NCI-H226 (cell line): ENCODE measurements around the gene LIMK1.
A peak's percentile ranks its signal among the peaks of the same experiment; 100 is the strongest.
"Not testable (repeated sequence)": the region's sequence is repeated elsewhere in the genome, so short reads cannot be mapped to it uniquely, and the experiment has no call there.

Source experiments
- DNase-seq: peaks from one replicate; pipeline ENCODE4 v3.0.0-alpha.2; 2015

The LIMK1 gene

GRCh38 chr7:74084722-74085578, 1.3 kb downstream of the LIMK1 start:
- peak; percentile 54 for DNase-seq

DNA sequence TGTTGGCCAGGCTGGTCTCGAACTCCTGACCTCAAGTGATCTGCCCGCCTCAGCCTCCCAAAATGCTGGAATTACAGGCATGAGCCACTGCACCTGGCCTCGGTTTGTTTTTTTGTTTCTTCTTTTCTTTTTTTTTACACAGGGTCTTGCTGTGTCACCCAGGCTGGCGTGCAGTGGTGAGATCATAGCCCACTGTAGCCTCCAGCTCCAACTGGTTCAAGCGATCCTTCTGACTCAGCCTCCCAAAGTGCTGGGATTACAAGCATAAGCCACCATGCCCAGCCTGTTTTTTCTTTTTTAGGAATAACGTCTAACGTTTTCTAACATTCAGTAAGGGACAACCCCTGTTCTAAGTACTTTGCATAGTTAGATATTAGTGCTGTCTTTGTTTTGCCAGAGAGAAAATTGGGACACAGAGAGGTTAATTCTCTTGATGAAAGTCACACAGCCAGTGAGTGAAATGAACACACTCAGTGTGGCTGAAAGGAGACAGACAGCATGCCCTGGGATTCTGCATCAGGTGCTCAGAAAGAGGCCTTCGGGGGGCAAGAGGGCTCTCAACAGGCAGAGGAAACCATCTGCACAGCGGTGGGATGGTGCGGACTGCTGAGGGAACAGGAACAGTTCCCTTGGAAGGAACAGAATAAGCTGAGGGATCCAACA, 4.3 kb downstream of the LIMK1 start:
- DNase-seq = no peak

DNA sequence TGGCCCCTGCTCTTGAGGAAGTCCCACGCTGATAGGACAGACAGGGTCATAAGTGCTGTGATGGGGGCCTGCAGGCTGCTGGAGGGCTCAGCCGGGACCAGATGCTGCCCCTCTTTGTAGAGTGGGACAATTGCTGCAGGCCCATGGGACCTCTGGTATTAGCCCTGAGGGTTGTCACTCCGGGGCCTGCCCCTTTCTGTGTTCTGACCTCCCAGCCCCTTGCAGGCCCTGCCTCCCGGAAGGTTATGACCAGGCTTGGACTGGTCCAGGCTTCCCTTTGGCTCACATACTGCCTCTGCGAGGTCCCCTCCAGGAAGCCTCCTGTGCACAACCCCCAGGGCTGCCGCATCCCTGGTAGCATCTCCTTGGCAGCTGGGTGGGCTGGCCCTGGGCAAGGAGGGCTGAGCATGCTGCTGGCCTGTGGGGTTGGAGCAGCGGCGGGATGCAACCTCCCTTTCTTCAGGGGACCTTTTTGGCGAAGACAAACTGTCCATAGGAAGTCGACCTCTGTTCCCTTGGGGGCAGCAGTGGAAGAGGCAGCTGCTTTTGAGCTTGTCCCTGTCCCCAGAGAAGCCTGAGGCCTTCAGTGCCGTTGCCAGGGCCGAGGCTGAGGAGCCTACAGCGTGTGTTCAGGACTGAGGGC, 8.8 kb downstream of the LIMK1 start:
- DNase-seq = no peak

DNA sequence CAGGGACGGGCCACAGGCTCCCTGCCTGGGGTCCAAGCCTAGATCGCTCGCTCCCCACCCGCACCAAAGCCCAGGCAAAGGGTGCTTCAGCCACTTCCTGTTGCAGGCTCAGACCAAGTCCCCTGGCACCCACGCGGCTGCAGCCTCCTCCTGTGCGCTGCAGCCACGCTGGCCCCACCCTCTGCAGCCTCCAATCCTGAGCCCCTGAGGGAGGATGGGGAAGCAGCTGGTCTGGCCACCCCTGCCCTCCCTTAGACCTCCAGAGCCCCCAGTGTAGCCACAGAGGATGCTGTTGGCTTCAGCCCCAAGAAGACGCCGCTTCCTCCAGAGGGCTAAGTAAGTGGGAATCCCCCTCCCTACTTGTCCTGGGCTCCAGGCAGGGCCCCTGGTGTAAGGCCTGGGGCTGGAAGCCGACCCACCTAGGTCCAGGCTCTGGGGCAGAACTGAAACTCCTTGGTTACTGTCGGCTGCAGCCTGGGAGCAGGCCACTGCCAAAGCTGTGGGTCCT, 9.4 kb downstream of the LIMK1 start:
- DNase-seq = no peak

- no peak for DNase-seq
Measured at GRCh38 chr7:74093671-74094223, 10.1 kb downstream of the LIMK1 start.

DNA sequence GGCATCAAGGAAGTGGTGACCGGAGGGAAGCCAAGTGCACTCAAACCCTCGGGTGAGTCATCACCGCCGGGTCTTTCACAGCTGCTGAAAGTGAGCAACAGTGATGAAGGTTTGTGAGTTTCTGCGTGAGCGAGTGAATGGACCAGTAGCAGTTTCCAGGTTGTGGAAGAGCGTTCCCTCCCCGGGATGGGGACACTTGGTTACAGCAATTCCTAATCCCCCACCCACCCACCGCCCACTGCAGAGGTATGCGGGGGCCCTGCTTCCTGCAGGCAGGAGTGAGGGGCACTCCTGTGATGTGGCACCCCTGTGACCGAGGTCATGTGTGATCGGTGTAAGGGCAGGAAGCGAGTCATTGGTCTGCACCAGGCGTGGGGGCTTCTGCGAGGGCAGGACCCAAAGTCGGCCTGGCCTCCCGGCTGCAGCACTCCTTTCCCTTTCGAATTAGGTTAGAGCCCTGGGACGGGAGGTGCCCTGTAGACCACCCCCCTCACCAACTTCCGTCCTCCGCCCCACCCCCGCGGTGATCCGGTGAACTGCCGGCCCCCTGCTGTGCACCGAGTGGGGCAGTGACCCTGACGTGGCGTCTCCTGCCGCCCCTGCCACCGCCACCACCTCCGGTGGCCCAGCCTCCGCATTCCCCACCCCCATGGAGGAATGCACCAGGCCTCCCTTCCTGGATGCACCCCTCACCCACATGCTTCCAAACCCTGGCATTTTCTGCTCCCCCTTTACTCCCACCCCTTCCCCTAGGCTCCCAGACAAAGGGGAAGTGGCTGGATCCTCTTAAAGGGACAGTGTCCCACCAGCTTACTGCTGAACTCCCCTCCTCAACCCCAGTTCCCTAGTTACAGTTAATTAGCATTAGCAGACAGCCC, 10.9 kb downstream of the LIMK1 start:
- peak; percentile 94 for DNase-seq

GRCh38 chr7:74095135-74095534, 11.5 kb downstream of the LIMK1 start:
- no peak for DNase-seq

- peak; percentile 11 for DNase-seq
Measured at GRCh38 chr7:74097937-74098614, 14.5 kb downstream of the LIMK1 start.

DNA sequence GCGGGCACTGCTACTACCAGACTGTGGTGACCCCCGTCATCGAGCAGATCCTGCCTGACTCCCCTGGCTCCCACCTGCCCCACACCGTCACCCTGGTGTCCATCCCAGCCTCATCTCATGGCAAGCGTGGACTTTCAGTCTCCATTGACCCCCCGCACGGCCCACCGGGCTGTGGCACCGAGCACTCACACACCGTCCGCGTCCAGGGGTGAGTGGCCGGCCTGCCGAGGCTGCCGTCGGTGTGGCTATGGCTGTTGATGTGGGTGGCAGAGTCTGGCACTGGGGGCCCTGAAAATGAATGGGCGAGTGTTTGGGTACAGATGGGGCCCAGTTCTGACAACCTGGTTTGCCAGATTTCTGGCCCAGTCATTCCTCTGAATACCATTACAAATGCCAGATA, 15.4 kb downstream of the LIMK1 start:
- no peak for DNase-seq

- DNase-seq = no peak
Measured at GRCh38 chr7:74101061-74101681, 17.6 kb downstream of the LIMK1 start.

DNA sequence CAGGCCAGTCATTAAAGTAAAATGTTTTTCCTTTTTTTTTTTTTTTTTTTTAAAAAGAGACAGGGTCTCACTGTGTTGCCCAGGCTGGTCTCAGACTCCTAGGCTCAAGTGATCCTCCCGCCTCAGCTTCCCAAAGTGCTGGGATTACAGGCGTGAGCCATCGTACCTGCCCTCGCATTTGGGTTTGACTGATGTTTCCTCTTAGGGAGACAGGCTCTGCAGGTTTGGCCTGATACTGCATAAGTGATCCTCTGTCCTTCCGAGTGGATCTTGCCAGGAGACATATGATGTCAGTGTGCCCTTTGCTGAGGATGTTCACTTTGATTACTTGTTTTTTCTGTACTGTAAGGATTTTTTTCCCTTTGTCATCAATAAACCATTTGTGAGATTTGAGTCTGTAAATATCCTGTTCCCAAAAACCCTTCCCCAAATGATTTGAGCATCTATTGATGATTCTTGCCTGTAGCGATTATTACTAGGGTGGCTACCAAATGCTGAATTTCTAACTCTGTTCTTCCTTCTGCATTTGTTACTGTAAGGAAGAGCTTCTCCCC, 19.7 kb downstream of the LIMK1 start:
- no peak for DNase-seq

- no peak for DNase-seq
Measured at GRCh38 chr7:74104702-74105101, 21.1 kb downstream of the LIMK1 start.

DNA sequence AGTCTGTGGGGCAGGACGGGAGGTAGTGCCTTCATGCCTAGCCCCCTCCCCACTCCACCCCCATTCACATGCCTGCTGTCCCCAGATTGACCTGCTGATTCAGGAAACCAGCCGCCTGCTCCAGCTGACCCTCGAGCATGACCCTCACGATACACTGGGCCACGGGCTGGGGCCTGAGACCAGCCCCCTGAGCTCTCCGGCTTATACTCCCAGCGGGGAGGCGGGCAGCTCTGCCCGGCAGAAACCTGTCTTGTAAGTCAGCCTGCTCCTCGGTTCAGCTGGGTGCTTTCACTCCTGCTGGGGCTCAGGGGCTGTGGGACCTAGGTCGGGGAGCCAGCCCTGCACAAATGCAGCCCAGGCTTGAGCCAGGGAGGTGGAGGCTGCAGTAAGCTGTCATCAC, 22.4 kb downstream of the LIMK1 start:
- no peak for DNase-seq

- no peak for DNase-seq
Measured at GRCh38 chr7:74106846-74107245, 23.2 kb downstream of the LIMK1 start.

DNA sequence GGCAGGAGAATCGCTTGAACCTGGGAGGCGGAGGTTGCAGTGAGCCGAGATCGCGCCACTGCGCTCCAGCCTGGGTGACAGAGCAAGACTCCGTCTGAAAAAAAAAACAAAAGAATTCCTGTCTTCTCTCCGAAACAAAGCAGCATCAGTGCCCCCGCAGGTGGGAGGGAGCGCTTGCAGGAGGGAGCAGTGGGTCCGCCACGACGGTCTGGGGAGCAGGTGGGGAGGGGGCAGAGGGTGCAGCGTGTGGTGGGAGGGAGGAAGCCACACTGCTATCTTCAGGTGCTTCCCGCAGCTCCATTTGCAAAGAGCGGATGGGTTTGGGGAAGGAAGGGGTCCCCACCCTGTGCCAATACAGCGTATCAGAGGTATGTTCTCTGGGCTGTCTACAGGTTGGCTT, 31.7 kb downstream of the LIMK1 start:
- DNase-seq = no peak

DNA sequence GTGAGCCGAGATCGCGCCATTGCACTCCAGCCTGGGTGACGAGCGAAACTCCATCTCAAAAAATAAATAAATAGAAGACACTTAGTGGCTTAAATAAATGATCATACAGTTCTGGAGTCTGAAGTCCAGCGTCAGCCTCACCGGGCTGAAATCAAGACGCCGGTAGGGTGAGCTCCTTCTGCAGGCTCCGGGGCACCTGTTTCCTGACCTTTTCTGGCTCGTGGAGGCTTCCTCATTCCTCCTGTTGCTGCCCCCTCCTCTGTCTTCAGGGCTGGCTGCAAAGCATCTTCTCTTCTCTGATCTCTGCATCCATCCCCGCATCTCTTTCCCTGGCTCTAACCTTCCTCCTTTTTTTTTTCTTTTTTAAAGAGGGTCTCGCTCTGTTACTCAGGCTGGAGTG, 32.8 kb downstream of the LIMK1 start:
- DNase-seq = no peak

DNA sequence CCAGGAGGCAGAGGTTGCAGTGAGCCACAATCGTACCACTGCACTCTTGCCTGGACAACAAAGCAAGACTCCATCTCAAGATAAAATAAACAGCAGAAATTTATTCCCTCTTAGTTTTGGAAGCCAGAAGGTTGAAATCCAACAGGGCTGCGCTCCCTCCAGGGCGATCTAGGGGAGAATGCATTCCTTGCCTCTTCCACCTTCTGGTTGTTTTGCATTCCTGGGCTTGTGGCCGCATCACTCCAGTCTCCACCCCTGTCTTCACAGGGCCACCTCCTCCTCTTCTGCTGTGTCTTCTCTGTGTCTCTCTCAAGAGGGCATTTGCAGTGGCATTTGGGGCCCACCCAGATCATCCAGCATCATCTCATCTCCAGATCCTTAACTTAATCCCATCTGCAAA, 36.2 kb downstream of the LIMK1 start:
- no peak for DNase-seq

GRCh38 chr7:74121401-74122249, 38.0 kb downstream of the LIMK1 start:
- DNase-seq = no peak

- not testable (repeated sequence) for DNase-seq
Measured at GRCh38 chr7:74123892-74124291, 40.3 kb downstream of the LIMK1 start.
